K562 (cell line): ENCODE data around the gene SLC30A7. TPM values are rescaled to one million over a fixed set of nuclear protein-coding genes. Genes with fewer than 3 reads are reported as not detected.

Source experiments
- ATAC-seq: fragments of 200-7000 bp; cut with Tn5 transposase; 3 replicates; pipeline ENCODE4 v1.9.1; 2020; ENCODE audit warnings: moderate library complexity
- BruUV-seq: library from RNA; stranded (reverse); fragments of 400-500 nt; replicated peaks from 2 replicates; lab custom pipeline; 2021; lab: Mats Ljungman, UMichigan
- CTCF ChIA-PET: fragments of 300-600 bp; formaldehyde crosslinking; extraction: SDS; loops from one replicate; lab custom pipeline; 2021; ENCODE audit warnings: low intra/inter-chr PET ratio; lab: Yijun Ruan, JAX
- POLR2A ChIA-PET: fragments of 300-600, 350-650 bp; sonication (Branson Sonifier 250); formaldehyde crosslinking; extraction: SDS; loops from one replicate; lab custom pipeline; 2021; ENCODE audit warnings: antibody characterized with exemption, inconsistent platforms; lab: Yijun Ruan, JAX
- DNase-seq, 4 experiments: peaks; one replicate each; pipeline versions ENCODE4 v3.0.0 to v3.0.0-alpha.2; 2011 to 2018; ENCODE audit warnings: low spot score in 3 of 4, mixed read lengths in 3 of 4; ENCODE audit errors: extremely low read depth in 1 of 4
- FAIRE-seq: peaks from 2 replicates; lab custom pipeline; 2011; peaks lifted over from hg19 to GRCh38; lab: Jason Lieb, UNC
- H2AFZ ChIP-seq: 2 replicates; pipeline ENCODE4 v1.6.0; 2011; ENCODE audit warnings: low read depth, low read length, control low read depth, inconsistent platforms
- H3K27ac ChIP-seq: fragments of 200-600 bp; 3 replicates; pipeline ENCODE4 v1.8.0; 2011; ENCODE audit warnings: low read depth, mild to moderate bottlenecking, control low read depth, inconsistent platforms, low read length, moderate library complexity, mixed read lengths; ENCODE audit errors: extremely low read depth
- H3K27me3 ChIP-seq, 2 experiments: fragments of 300-600 bp in 1 of 2; 2 replicates in 1 of 2; 3 replicates in 1 of 2; pipeline versions ENCODE4 v1.6.0 to v1.8.0; 2011; ENCODE audit warnings: inconsistent platforms in 2 of 2, low read length in 2 of 2, mild to moderate bottlenecking in 1 of 2, mixed read lengths in 1 of 2, moderate library complexity in 1 of 2; ENCODE audit not compliant: control insufficient read depth in 2 of 2, insufficient read depth in 2 of 2
- H3K36me3 ChIP-seq: fragments of 300-600 bp; 3 replicates; pipeline ENCODE4 v1.8.0; 2011; ENCODE audit warnings: mild to moderate bottlenecking, low read length, inconsistent platforms; ENCODE audit not compliant: control insufficient read depth, insufficient read depth
- H3K4me1 ChIP-seq, 2 experiments: fragments of 200-600 bp in 1 of 2; replicated peaks in 1 of 2; 2 replicates in 1 of 2; 3 replicates in 1 of 2; pipeline versions ENCODE4 v1.5.1 to v1.8.0; 2011; ENCODE audit warnings: inconsistent platforms in 2 of 2, low read length in 2 of 2, mild to moderate bottlenecking in 1 of 2, mixed read lengths in 1 of 2, moderate library complexity in 1 of 2; ENCODE audit not compliant: control insufficient read depth in 2 of 2, insufficient read depth in 2 of 2
- H3K4me2 ChIP-seq: 2 replicates; pipeline ENCODE4 v1.6.1; 2011; ENCODE audit warnings: low read length, control low read depth, inconsistent platforms, mixed read lengths; ENCODE audit not compliant: insufficient read depth
- H3K4me3 ChIP-seq: fragments of 200-600 bp; sonication (generic), shearing (Covaris generic); 2 replicates; pipeline ENCODE4 v1.5.1; 2016; ENCODE audit warnings: control low read depth, inconsistent platforms
- H3K79me2 ChIP-seq: fragments of 200-600 bp; 3 replicates; pipeline ENCODE4 v1.8.0; 2011; ENCODE audit warnings: low read length, inconsistent platforms; ENCODE audit not compliant: control insufficient read depth, insufficient read depth
- H3K9ac ChIP-seq, 2 experiments: 2 replicates each; pipeline versions ENCODE4 v1.6.0 to v1.6.1; 2011; ENCODE audit warnings: low read depth in 2 of 2, low read length in 2 of 2, control low read depth in 1 of 2, inconsistent platforms in 1 of 2, mild to moderate bottlenecking in 1 of 2, mixed read lengths in 1 of 2; ENCODE audit not compliant: insufficient read depth in 1 of 2
- H3K9me1 ChIP-seq: one replicate; pipeline ENCODE4 v1.6.0; 2011; ENCODE audit warnings: inconsistent platforms, mild to moderate bottlenecking, low read length, moderate library complexity; ENCODE audit not compliant: control insufficient read depth, insufficient read depth
- H3K9me3 ChIP-seq: replicated peaks from 2 replicates; pipeline ENCODE4 v1.5.1; 2011; ENCODE audit warnings: low read depth, low read length, inconsistent platforms; ENCODE audit not compliant: control insufficient read depth, insufficient read depth
- H4K20me1 ChIP-seq: replicated peaks from 2 replicates; pipeline ENCODE4 v1.6.1; 2011; ENCODE audit warnings: low read length, inconsistent platforms, mixed read lengths; ENCODE audit not compliant: control insufficient read depth, insufficient read depth
- BRD9 ChIP-seq: fragments of 450-650 bp; IDR thresholded peaks from 2 replicates; pipeline ENCODE4 v1.6.1; 2018; ENCODE audit warnings: low read depth; ENCODE audit not compliant: partially characterized antibody
- GABPB1 ChIP-seq: sonication (generic); formaldehyde crosslinking; IDR thresholded peaks from 2 replicates; pipeline ENCODE4 v1.8.0; 2022; ENCODE audit warnings: mild to moderate bottlenecking, missing genetic modification reagents
- HDAC8 ChIP-seq: fragments of 450-650 bp; IDR thresholded peaks from 2 replicates; pipeline ENCODE4 v1.6.1; 2016; ENCODE audit warnings: mild to moderate bottlenecking, missing genetic modification characterization, moderate library complexity, missing compliant biosample characterization
- KLF1 ChIP-seq: fragments of 450-650 bp; IDR thresholded peaks from 2 replicates; pipeline ENCODE4 v1.6.1; 2016; ENCODE audit warnings: missing genetic modification characterization, missing compliant biosample characterization
- RHOXF2B ChIP-seq: fragments of 250-450 bp; sonication (Bioruptor Pico); conservative IDR thresholded peaks from 2 replicates; pipeline ENCODE4 v1.5.1; 2021
- SLC30A9 ChIP-seq: fragments of 250-450 bp; sonication (Bioruptor Pico); IDR thresholded peaks from 2 replicates; pipeline ENCODE4 v1.8.0; 2022; ENCODE audit warnings: mild to moderate bottlenecking, moderate library complexity
- SOX6 ChIP-seq: fragments of 450-650 bp; IDR thresholded peaks from 2 replicates; pipeline ENCODE4 v1.6.1; 2014; ENCODE audit warnings: mild to moderate bottlenecking
- TEAD2 ChIP-seq: fragments of 450-650 bp; IDR thresholded peaks from 2 replicates; pipeline ENCODE4 v1.6.1; 2016; ENCODE audit warnings: missing genetic modification characterization, control low read depth, missing compliant biosample characterization
- ZC3H4 ChIP-seq: sonication (generic); formaldehyde crosslinking; IDR thresholded peaks from 2 replicates; pipeline ENCODE4 v1.9.0; 2021; ENCODE audit warnings: missing genetic modification reagents, borderline replicate concordance
- ZNF696 ChIP-seq: fragments of 250-450 bp; sonication (Bioruptor Pico); conservative IDR thresholded peaks from 2 replicates; pipeline ENCODE4 v1.4.0; 2020; ENCODE audit warnings: mild to moderate bottlenecking, moderate library complexity
- ZNF766 ChIP-seq: fragments of 200-800 bp; sonication (Bioruptor generic); conservative IDR thresholded peaks from 2 replicates; pipeline ENCODE4 v1.6.1; 2016; ENCODE audit warnings: missing genetic modification characterization, missing compliant biosample characterization
- WGBS: fragments of 100-300 bp; shearing (Covaris generic); methylation state at CpG from one replicate; pipeline ENCODE4 v1.1.6; 2016; ENCODE audit warnings: low coverage, mixed read lengths; ENCODE audit not compliant: insufficient coverage; ENCODE audit errors: missing lambda C conversion rate; 5-methylcytosine and 5-hydroxymethylcytosine counted together
- in situ Hi-C: fragments of 300-500 bp; cut with MboI; formaldehyde crosslinking; loops from 4 replicates; pipeline ENCODE4 v1.15.0; 2018; ENCODE audit warnings: inconsistent platforms, mixed read lengths
- intact Hi-C: fragments of 100-400 bp; cut with micrococcal nuclease; formaldehyde crosslinking; loops from 2 replicates; pipeline ENCODE4 v1.14.2; 2022
- polyA plus RNA-seq, 8 experiments: library from polyadenylated mRNA; depleted of rRNA in 4 of 8; stranded (reverse) in 5 of 8; unstranded in 3 of 8; fragments of >200 nt; fragmentation: Nextera tagmentation in 2 of 8; fragmentation: Illumina TruSeq in 1 of 8; extraction: Ambion mirVana in 2 of 8; extraction: Trizol in 1 of 8; gene quantifications; 2 replicates each; pipeline versions ENCODE4 v1.2.1 to v1.2.3, GENCODE V29; 2011 to 2014; ENCODE audit warnings: inconsistent platforms in 1 of 8, missing spikeins in 1 of 8
- total RNA-seq, 7 experiments: library from RNA; depleted of rRNA in 6 of 7; stranded (reverse); fragments of >200 nt in 6 of 7; fragmentation: Illumina TruSeq in 2 of 7; extraction: Trizol in 2 of 7; gene quantifications; 2 replicates each; pipeline versions ENCODE4 v1.2.1 to v1.2.3, GENCODE V29; 2011 to 2021; ENCODE audit warnings: low replicate concordance in 1 of 7
- TF ChIP-seq, protein P1 (sequence below): fragments of 450-650 bp; formaldehyde crosslinking; IDR thresholded peaks from 2 replicates; pipeline ENCODE4 v1.4.0; 2020; ENCODE audit warnings: mild to moderate bottlenecking, moderate library complexity
- TF ChIP-seq, protein P2 (sequence below): fragments of 250-450 bp; sonication (Bioruptor Pico); IDR thresholded peaks from 2 replicates; pipeline ENCODE4 v1.4.0; 2020; ENCODE audit warnings: mild to moderate bottlenecking, moderate library complexity
- TF ChIP-seq, protein P3 (sequence below), 2 experiments: fragments of 450-650 bp; IDR thresholded peaks; 2 replicates each; pipeline ENCODE4 v1.6.1; 2016

Gene SLC30A7
- total and polyA plus RNA-seq, 9 of the 15 experiments (the other 6 are each of a cell fraction or from before 2014, with no cell fraction given) = 3.5 to 17.1 (median 7.2) TPM

DNA sequence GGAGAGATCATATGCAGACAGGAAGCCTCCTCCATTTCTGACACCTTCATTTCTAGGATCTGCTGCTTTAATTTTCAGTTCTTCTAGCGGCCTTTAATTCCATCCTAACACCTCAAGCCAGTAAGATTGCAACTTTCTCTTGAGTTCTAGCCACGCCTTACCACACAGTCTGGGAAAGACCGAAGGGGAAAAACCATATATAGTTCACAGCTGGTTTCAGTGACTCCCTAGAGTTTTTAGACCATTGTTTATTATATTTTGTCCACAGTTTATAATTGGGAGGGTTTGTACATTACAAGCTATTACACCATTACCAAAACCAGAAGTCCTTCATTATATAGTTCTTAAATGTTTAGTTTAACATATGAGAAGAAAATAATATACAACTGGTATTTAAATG is 92.2 kb downstream of the SLC30A7 start:
- no peak overlapping the region for H3K4me3 ChIP-seq
- no peaks in the 10 kb centered on the region for H3K4me1 ChIP-seq
- TF ChIP-seq, protein P1, sequence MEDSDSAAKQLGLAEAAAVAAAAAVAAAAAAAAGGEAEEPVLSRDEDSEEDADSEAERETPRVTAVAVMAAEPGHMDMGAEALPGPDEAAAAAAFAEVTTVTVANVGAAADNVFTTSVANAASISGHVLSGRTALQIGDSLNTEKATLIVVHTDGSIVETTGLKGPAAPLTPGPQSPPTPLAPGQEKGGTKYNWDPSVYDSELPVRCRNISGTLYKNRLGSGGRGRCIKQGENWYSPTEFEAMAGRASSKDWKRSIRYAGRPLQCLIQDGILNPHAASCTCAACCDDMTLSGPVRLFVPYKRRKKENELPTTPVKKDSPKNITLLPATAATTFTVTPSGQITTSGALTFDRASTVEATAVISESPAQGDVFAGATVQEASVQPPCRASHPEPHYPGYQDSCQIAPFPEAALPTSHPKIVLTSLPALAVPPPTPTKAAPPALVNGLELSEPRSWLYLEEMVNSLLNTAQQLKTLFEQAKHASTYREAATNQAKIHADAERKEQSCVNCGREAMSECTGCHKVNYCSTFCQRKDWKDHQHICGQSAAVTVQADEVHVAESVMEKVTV (CRISPR knock-in tag) = no peak
- TF ChIP-seq, protein P2, sequence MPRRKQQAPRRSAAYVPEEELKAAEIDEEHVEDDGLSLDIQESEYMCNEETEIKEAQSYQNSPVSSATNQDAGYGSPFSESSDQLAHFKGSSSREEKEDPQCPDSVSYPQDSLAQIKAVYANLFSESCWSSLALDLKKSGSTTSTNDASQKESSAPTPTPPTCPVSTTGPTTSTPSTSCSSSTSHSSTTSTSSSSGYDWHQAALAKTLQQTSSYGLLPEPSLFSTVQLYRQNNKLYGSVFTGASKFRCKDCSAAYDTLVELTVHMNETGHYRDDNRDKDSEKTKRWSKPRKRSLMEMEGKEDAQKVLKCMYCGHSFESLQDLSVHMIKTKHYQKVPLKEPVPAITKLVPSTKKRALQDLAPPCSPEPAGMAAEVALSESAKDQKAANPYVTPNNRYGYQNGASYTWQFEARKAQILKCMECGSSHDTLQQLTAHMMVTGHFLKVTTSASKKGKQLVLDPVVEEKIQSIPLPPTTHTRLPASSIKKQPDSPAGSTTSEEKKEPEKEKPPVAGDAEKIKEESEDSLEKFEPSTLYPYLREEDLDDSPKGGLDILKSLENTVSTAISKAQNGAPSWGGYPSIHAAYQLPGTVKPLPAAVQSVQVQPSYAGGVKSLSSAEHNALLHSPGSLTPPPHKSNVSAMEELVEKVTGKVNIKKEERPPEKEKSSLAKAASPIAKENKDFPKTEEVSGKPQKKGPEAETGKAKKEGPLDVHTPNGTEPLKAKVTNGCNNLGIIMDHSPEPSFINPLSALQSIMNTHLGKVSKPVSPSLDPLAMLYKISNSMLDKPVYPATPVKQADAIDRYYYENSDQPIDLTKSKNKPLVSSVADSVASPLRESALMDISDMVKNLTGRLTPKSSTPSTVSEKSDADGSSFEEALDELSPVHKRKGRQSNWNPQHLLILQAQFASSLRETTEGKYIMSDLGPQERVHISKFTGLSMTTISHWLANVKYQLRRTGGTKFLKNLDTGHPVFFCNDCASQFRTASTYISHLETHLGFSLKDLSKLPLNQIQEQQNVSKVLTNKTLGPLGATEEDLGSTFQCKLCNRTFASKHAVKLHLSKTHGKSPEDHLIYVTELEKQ (CRISPR knock-in tag) = no peak
- TF ChIP-seq ZNF766 (CRISPR knock-in tag) (no peak), RHOXF2B (CRISPR knock-in tag) (no peak), TEAD2 (no peak), HDAC8 (tag) (no peak), KLF1 (no peak), BRD9 (no peak), ZC3H4 (CRISPR knock-in tag) (no peak), GABPB1 (no peak), SLC30A9 (CRISPR knock-in tag) (no peak), ZNF696 (CRISPR knock-in tag) (no peak), SOX6 (no peak)
- TF ChIP-seq, protein P3, sequence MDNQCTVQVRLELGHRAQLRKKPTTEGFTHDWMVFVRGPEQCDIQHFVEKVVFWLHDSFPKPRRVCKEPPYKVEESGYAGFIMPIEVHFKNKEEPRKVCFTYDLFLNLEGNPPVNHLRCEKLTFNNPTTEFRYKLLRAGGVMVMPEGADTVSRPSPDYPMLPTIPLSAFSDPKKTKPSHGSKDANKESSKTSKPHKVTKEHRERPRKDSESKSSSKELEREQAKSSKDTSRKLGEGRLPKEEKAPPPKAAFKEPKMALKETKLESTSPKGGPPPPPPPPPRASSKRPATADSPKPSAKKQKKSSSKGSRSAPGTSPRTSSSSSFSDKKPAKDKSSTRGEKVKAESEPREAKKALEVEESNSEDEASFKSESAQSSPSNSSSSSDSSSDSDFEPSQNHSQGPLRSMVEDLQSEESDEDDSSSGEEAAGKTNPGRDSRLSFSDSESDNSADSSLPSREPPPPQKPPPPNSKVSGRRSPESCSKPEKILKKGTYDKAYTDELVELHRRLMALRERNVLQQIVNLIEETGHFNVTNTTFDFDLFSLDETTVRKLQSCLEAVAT (IDR thresholded peaks at IDR 0.05) = no peak
- TF ChIP-seq, all 486 proteins: peak for 0
- Histone ChIP-seq H3K79me2 (no peaks in the 10 kb centered on the region), H3K27me3 (no peaks in the 10 kb centered on the region), H3K36me3 (peaks cover 53% of the 10 kb centered on the region), H4K20me1 (no peaks in the 10 kb centered on the region), H3K27ac (no peak overlapping the region), H3K9me3 (no peaks in the 10 kb centered on the region), H3K9me1 (no peaks in the 10 kb centered on the region), H3K4me2 (no peak overlapping the region), H3K9ac (no peak overlapping the region), H2AFZ (no peak overlapping the region)
- POLR2A ChIA-PET = interaction anchor here (0.6 kb wide), 1 partner anchor 8 kb away, joined by 3 read pairs; no protein-coding TSS in a partner anchor
- FAIRE-seq (no peak), ATAC-seq (no peak), DNase-seq (no peak)
- CTCF ChIA-PET = no interaction called here
- in situ Hi-C loops (no loop called here), intact Hi-C loops (no loop called here)
- 100% methylated on average over 3 of the region's 3 CpGs for WGBS
- no TSS peak for BruUV-seq
